HG02884 (cell line): ENCODE measurements around the gene LRP11.

Experiments used
- ATAC-seq: cut with Tn5 transposase; IDR thresholded peaks from one replicate; pipeline ENCODE4 v1.9.1; 2021; ENCODE audit warnings: mild to moderate bottlenecking, moderate library complexity; ENCODE audit not compliant: unreplicated experiment

Gene LRP11

DNA sequence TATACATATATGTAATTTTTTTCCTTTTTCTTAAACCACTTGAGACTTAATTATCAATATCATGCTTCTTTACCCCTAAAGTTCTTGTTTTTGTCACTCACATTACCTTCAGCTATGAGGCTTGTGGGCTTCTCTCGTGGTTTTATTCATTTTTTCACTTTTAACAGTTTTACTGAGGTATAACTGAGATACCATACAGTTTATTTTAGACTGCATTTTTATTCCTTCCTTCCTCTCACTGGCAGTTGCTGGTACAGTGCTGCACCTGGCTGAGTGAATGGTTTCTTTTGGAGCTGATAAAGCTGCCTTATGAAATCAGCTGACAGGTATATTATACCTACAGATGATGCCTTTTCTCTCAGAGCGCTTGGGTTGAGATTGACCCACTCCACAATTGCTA, 54.4 kb downstream of the LRP11 start:
- no peak for ATAC-seq

- no peak for ATAC-seq
Measured at GRCh38 chr6:149806127-149806526, 58.0 kb downstream of the LRP11 start.

DNA sequence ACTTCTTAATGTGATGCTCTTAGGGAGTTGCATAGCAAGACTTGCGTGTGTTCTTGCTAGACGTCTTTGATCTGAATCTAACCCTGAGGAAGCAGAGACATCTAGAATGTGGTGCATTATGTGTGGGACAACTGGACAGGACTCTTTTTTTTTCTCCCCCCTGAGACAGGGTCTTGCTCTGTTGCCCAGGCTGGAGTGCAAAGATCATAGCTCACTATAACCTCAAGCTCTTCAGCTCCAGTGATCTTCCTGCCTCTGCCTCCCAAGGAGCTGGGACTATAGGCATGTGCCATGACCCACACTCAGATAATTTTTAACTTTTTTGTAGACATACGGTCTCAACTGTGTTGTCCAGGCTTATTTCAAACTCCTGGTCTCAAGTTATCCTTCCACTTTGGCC, 80.6 kb downstream of the LRP11 start:
- ATAC-seq: no peak

GRCh38 chr6:149782337-149782736, 81.8 kb downstream of the LRP11 start:
- no peak for ATAC-seq

DNA sequence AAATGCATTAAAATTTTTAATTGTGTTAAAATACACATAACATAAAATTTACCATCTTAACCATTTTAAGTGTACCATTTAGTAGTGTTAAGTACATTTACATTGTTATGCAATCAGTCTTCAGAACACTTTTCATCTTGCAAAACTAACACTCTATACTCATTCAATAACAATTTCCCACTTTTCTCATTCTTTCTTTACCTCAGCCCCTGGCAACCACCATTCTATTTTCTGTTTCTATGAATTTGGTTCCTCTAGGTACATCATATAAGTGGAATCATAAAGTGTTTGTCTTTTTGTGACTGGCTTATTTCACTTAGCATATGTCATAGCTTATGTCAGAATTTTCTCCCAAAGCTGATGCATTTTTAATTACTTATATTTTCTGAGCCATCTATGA, 82.4 kb downstream of the LRP11 start:
- no peak for ATAC-seq

DNA sequence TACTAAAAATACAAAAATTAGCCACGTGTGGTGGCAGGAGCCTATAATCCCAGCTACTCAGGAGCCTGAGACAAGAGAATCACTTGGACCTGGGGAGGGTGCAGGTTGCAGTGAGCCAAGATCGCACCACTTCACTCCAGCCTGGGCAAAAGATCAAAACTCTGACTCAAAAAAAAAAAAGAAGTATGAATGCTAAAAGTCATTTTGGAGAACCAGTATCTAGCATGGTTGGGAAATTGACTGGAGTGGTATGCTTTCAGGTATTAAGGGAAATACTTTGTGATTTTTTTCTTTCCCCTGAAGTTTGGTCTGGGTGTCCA, 84.6 kb downstream of the LRP11 start:
- ATAC-seq: no peak

- ATAC-seq: no peak
Measured at GRCh38 chr6:149777624-149778023, 86.5 kb downstream of the LRP11 start.

GRCh38 chr6:149771925-149772324, 92.2 kb downstream of the LRP11 start:
- ATAC-seq: no peak

DNA sequence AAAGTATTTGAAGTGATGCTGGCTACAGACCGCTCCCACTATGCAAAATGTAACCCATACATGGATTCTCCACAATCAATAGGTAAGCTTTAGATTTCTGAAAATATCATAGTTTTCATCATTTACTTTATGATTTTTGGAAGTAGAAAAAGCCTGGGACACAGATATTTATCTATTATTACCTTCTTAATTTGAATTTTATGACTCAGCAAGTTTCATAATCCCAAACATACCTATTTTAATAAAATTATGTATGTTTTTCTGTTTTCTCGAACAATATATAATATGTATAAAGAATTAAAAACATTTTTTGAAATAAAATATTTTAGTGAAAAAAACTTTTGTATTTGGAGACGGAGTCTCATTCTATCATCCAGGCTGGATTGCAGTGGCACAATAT, 93.0 kb downstream of the LRP11 start:
- no peak for ATAC-seq

DNA sequence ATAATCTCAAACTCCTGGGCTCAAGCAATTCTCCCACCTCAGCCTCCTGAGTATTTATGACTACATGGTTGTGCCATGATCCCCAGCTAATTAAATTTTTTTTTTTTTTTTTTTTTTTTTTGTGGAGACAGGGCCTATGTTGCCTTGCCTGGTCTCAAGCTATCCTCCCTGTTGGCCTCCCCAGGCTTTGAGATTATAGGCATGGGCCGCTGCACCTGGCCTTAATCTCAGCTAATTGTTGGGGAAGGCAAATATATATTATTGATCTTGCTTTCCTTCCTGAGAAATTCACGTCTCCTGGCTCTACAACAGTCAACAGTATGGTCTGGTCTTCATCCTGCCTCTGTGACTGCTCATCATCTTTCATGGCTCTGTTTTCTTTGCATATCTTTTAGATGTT, 94.5 kb downstream of the LRP11 start:
- no peak for ATAC-seq
